PC-9 (cell line): ENCODE results near the gene LUC7L.

ENCODE experiments used
- EZH2 ChIP-seq: fragments of 200-600 bp; sonication (generic); IDR thresholded peaks from 2 replicates; pipeline ENCODE4 v1.8.0; 2017; ENCODE audit warnings: antibody characterized with exemption, low read depth
- TF ChIP-seq, protein P1 (sequence below): fragments of 200-600 bp; sonication (generic); conservative IDR thresholded peaks from 2 replicates; pipeline ENCODE4 v1.6.1; 2017; ENCODE audit warnings: mixed run types, antibody characterized with exemption, mild to moderate bottlenecking, moderate library complexity

DNA sequence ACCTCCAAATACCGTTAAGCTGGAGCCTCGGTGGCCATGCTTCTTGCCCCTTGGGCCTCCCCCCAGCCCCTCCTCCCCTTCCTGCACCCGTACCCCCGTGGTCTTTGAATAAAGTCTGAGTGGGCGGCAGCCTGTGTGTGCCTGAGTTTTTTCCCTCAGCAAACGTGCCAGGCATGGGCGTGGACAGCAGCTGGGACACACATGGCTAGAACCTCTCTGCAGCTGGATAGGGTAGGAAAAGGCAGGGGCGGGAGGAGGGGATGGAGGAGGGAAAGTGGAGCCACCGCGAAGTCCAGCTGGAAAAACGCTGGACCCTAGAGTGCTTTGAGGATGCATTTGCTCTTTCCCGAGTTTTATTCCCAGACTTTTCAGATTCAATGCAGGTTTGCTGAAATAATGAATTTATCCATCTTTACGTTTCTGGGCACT lies 51.8 kb downstream of the LUC7L start:
- TF ChIP-seq, protein P1, sequence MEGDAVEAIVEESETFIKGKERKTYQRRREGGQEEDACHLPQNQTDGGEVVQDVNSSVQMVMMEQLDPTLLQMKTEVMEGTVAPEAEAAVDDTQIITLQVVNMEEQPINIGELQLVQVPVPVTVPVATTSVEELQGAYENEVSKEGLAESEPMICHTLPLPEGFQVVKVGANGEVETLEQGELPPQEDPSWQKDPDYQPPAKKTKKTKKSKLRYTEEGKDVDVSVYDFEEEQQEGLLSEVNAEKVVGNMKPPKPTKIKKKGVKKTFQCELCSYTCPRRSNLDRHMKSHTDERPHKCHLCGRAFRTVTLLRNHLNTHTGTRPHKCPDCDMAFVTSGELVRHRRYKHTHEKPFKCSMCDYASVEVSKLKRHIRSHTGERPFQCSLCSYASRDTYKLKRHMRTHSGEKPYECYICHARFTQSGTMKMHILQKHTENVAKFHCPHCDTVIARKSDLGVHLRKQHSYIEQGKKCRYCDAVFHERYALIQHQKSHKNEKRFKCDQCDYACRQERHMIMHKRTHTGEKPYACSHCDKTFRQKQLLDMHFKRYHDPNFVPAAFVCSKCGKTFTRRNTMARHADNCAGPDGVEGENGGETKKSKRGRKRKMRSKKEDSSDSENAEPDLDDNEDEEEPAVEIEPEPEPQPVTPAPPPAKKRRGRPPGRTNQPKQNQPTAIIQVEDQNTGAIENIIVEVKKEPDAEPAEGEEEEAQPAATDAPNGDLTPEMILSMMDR: no peak
- TF ChIP-seq EZH2: no peak
